Brain microvascular endothelial cell (primary cell): ENCODE measurements around the gene SMOC1.

Experiments
- DNase-seq: peaks from one replicate; pipeline ENCODE4 v3.0.0-alpha.2; 2020
- H3K27ac ChIP-seq: fragments of 250-450 bp; sonication (Bioruptor Pico); 2 replicates; pipeline ENCODE4 v1.5.1; 2020; ENCODE audit warnings: mild to moderate bottlenecking, moderate library complexity
- H3K27me3 ChIP-seq: fragments of 250-450 bp; sonication (Bioruptor Pico); replicated peaks from 2 replicates; pipeline ENCODE4 v1.5.1; 2020; ENCODE audit warnings: mild to moderate bottlenecking
- H3K36me3 ChIP-seq: fragments of 250-450 bp; sonication (Bioruptor Pico); replicated peaks from 2 replicates; pipeline ENCODE4 v1.5.1; 2020; ENCODE audit warnings: mild to moderate bottlenecking
- H3K4me3 ChIP-seq: 2 replicates; pipeline ENCODE4 v1.5.1; 2011; ENCODE audit warnings: low read depth, mild to moderate bottlenecking, control low read depth, low read length, moderate library complexity
- in situ Hi-C: cut with HindIII; loops from 2 replicates; pipeline ENCODE4 v1.10.0; 2017; ENCODE audit warnings: low sequenced_read_pairs, low pct_ligation_motif_present
- TF ChIP-seq, protein P1 (sequence below): IDR thresholded peaks from 2 replicates; pipeline ENCODE4 v1.5.1; 2011; ENCODE audit warnings: low read depth, mild to moderate bottlenecking, moderate library complexity, low read length, control low read depth, inconsistent platforms; ENCODE audit errors: missing control alignments

Gene SMOC1

DNA sequence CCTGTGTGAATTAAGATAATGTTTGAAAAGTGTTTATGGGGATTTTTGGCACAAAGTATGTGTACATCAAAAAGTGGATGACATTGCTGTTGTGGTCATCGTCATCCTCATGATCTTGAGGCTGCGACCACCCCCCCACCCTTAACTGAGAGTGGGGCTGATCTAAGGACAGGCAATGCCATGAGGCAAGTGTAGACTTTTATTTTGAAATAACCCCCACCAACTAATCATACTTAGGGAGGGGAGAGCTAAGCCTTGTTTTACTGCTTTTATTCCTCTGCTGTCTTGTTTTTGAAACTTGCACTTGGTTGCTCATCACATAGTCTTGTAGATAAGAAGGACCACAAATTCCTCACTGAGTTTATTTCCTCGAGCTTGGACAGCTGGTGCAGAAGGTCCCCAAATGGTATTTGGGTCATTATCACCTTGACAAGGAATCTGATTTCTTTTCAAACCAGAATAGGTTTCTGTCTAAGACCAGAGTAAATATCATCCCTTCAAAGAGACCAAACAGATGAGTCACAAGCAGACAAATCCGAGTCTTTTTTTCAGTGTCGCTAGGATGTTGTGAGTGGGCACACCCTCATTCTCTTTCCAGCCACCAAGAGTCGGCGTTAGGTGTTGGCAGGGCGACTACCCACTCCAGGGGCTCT is 23.9 kb upstream of the SMOC1 start:
- DNase-seq: no peak
- TF ChIP-seq, protein P1, sequence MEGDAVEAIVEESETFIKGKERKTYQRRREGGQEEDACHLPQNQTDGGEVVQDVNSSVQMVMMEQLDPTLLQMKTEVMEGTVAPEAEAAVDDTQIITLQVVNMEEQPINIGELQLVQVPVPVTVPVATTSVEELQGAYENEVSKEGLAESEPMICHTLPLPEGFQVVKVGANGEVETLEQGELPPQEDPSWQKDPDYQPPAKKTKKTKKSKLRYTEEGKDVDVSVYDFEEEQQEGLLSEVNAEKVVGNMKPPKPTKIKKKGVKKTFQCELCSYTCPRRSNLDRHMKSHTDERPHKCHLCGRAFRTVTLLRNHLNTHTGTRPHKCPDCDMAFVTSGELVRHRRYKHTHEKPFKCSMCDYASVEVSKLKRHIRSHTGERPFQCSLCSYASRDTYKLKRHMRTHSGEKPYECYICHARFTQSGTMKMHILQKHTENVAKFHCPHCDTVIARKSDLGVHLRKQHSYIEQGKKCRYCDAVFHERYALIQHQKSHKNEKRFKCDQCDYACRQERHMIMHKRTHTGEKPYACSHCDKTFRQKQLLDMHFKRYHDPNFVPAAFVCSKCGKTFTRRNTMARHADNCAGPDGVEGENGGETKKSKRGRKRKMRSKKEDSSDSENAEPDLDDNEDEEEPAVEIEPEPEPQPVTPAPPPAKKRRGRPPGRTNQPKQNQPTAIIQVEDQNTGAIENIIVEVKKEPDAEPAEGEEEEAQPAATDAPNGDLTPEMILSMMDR: no peak
- Histone ChIP-seq H3K36me3 (no peaks in the 10 kb centered on the region), H3K27ac (no peak overlapping the region), H3K4me3 (no peak overlapping the region), H3K27me3 (peaks cover 5% of the 10 kb centered on the region)
- in situ Hi-C loops: no loop called here

DNA sequence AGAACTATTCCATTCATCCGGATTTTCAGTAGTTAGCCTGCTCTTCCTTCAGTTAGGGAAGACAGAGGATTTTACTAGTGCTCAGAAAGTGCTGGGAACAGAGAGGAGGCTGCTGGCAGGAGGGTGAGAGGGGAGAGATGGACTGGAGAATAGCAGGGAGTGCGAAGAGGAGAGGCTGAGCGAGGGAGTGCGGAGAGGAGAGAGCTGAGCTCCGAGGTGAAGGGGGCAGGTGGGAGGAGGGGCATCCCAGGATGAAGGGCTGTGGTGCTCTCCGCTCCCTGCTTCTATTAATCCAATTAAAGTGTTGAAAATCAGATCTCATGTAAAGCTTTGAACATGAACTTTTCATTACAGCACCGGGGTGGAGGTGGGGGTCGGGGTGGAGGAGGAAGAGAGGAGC is 20.4 kb upstream of the SMOC1 start:
- in situ Hi-C loops: no loop called here
- TF ChIP-seq, protein P1: no peak
- no peak for DNase-seq

DNA sequence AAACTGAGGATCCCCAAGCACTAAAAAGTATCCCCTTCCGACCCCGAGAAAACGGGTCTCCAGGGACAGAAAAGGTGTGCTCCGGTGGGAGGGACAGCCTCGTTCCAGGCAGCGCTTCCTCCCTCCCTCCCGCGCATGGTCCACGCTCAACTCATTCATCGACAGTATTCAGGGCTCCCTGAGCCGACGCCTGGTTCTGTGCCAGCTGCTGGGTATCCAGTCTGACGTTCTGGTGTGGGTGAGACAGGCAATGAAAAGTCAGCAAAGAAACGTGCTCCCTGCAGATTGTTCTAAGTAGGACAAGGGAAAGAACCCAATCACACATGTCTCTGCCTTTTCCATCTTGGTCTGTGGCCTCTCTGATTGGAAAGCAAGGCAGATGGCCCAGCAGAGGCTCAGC is 19.6 kb upstream of the SMOC1 start:
- no peak for DNase-seq
- in situ Hi-C loops: no loop called here

More for the DNA sequence above, 20.4 kb upstream of the SMOC1 start:
- H3K27ac ChIP-seq: no peak overlapping the region
- no peaks in the 10 kb centered on the region for H3K27me3 ChIP-seq
- no peak overlapping the region for H3K4me3 ChIP-seq
- H3K36me3 ChIP-seq: no peaks in the 10 kb centered on the region

DNA sequence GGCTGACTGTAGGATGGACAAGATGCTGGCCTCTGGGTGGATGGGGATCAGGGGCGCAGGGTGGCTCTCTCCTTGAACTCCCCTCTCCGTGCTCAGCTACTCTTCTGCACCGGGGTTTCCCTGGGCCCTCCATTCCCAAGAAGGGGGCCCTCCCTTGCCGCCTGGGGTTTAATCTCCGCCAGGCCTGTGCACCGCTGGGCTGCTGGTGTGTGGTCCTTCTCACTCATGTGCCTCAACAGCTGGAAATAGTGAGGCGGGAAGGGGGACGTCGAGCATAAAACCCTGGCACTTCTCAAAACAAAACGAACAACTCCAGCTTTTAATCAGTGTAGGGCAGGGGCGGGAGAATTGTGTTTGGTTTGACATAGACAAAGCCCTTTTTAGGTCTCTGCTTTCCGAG is 19.0 kb upstream of the SMOC1 start:
- Histone ChIP-seq H3K27ac (no peak overlapping the region), H3K27me3 (no peaks in the 10 kb centered on the region), H3K36me3 (no peaks in the 10 kb centered on the region), H3K4me3 (no peak overlapping the region)
- no peak for DNase-seq
- in situ Hi-C loops: no loop called here
- TF ChIP-seq, protein P1: no peak

More for the DNA sequence above, 19.6 kb upstream of the SMOC1 start:
- TF ChIP-seq, protein P1: no peak
- Histone ChIP-seq H3K36me3 (no peaks in the 10 kb centered on the region), H3K27ac (no peak overlapping the region), H3K4me3 (no peak overlapping the region), H3K27me3 (no peaks in the 10 kb centered on the region)

DNA sequence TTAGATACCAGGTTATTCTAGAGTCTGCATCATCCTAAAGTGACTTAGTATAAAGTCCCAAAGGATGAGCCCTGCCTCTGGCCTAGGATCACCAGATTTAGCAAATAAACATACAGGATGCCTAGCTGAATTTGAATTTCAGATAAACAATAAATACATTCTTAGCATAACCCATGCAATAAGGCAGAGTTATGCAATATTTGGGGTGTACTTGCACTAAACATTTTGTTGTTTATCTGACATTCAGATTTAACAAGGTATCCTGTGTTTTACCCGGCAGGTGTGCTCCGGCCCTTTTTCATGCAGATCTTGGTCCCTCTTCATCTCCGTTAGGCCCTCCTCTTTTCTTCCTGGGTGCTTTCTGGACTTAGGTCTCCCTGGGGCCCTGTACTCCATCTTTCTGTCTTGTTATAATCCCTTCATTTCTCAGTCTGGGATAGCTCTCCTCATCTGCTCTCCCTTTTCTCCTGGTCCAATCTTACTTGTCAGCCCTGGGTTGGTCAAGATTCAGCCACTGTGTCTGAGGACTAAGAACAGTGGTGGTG is 18.1 kb upstream of the SMOC1 start:
- DNase-seq: no peak
- Histone ChIP-seq H3K4me3 (no peak overlapping the region), H3K27me3 (no peaks in the 10 kb centered on the region), H3K27ac (no peak overlapping the region), H3K36me3 (no peaks in the 10 kb centered on the region)
- TF ChIP-seq, protein P1: no peak
- in situ Hi-C loops: no loop called here

DNA sequence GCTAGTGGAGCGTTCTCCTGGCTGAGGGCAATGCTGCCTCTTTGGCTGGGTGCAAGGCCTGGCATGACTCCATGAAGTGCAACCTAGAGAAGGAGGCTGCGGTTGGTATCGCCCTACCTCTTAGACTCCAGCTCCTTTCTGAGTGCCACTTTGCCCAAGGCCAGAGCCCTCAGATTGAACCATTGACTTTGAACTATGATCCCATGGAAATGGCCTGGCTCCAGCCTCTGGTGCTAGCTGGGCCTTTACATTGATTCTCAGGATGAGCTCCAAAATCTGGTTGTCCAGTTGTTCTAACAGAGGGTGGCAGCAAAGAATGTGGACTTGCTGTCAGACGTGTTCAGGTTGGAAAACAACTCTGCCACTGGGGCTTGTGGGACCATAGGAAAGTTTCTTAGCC is 16.1 kb upstream of the SMOC1 start:
- TF ChIP-seq, protein P1: peak; percentile 18
- no peak overlapping the region for H3K27ac ChIP-seq
- DNase-seq: no peak

More for the DNA sequence above, 16.1 kb upstream of the SMOC1 start:
- Histone ChIP-seq H3K27me3 (no peaks in the 10 kb centered on the region), H3K4me3 (no peak overlapping the region), H3K36me3 (no peaks in the 10 kb centered on the region)
- in situ Hi-C loops: no loop called here
